Measurements from ENCODE around the gene DTD1. TPM values are rescaled to one million over a fixed set of nuclear protein-coding genes. Genes with fewer than 3 reads are reported as not detected.

The DTD1 gene
- total RNA-seq, 1 experiment from 2014 or later, result 109 TPM

GRCh38 chr20:18678549-18679419 lies 90.9 kb downstream of the DTD1 start:
- BruUV-seq (replicated peaks), result no TSS peak
- H3K27ac Mint-ChIP-seq (ENCODE audit: unreplicated experiment), result no peak overlapping the region
- POLR2A ChIA-PET, result no interaction called here

GRCh38 chr20:18683839-18684238 lies 96.0 kb downstream of the DTD1 start:
- CTCF ChIA-PET, result no interaction called here
- H3K4me3 Mint-ChIP-seq (ENCODE audit: unreplicated experiment), result no peak overlapping the region
- no peak for DNase-seq
- H3K27me3 Mint-ChIP-seq (ENCODE audit: insufficient read depth, unreplicated experiment), result no peaks in the 10 kb centered on the region
- H3K9me3 Mint-ChIP-seq (ENCODE audit: unreplicated experiment), result no peaks in the 10 kb centered on the region
- no peaks in the 10 kb centered on the region for H3K27me3 ChIP-seq (replicated peaks; ENCODE audit: control insufficient read depth, insufficient read depth, low read length)
- no peak for TF ChIP-seq CTCF (IDR thresholded peaks at IDR 0.05; ENCODE audit: insufficient read depth in 1 of 2, low read depth in 1 of 2, low read length in 1 of 2, severe bottlenecking in 1 of 2, unreplicated experiment in 1 of 2)
- H3K9me3 ChIP-seq, result no peaks in the 10 kb centered on the region
- H3K4me1 Mint-ChIP-seq (ENCODE audit: low read depth, unreplicated experiment), result peaks cover 9% of the 10 kb centered on the region
- no peak overlapping the region for H3K4me3 ChIP-seq (ENCODE audit: low read depth, low read length)
- no peaks in the 10 kb centered on the region for H3K36me3 Mint-ChIP-seq (ENCODE audit: insufficient read depth, unreplicated experiment)
- no TSS peak for BruUV-seq (replicated peaks)
- intact Hi-C loops (cut with micrococcal nuclease; ENCODE audit: unreplicated experiment), result no loop called here
- no peak overlapping the region for H3K27ac Mint-ChIP-seq (ENCODE audit: unreplicated experiment)
- POLR2A ChIA-PET, result no interaction called here
- H3K36me3 ChIP-seq (ENCODE audit: control insufficient read depth, insufficient read depth, low read length), result no peaks in the 10 kb centered on the region
- no peaks in the 10 kb centered on the region for H3K4me1 ChIP-seq

More at GRCh38 chr20:18678549-18679419, 90.9 kb downstream of the DTD1 start:
- no peak for TF ChIP-seq CTCF (IDR thresholded peaks at IDR 0.05; ENCODE audit: insufficient read depth in 1 of 2, low read depth in 1 of 2, low read length in 1 of 2, severe bottlenecking in 1 of 2, unreplicated experiment in 1 of 2)
- H3K27me3 Mint-ChIP-seq (ENCODE audit: insufficient read depth, unreplicated experiment), result no peaks in the 10 kb centered on the region
- CTCF ChIA-PET, result no interaction called here
- no peaks in the 10 kb centered on the region for H3K27me3 ChIP-seq (replicated peaks; ENCODE audit: control insufficient read depth, insufficient read depth, low read length)
- H3K4me1 Mint-ChIP-seq (ENCODE audit: low read depth, unreplicated experiment), result peaks cover 6% of the 10 kb centered on the region
- no peaks in the 10 kb centered on the region for H3K36me3 Mint-ChIP-seq (ENCODE audit: insufficient read depth, unreplicated experiment)
- H3K9me3 Mint-ChIP-seq (ENCODE audit: unreplicated experiment), result no peaks in the 10 kb centered on the region
- no peaks in the 10 kb centered on the region for H3K36me3 ChIP-seq (ENCODE audit: control insufficient read depth, insufficient read depth, low read length)
- intact Hi-C loops (cut with micrococcal nuclease; ENCODE audit: unreplicated experiment), result no loop called here
- H3K4me3 Mint-ChIP-seq (ENCODE audit: unreplicated experiment), result no peak overlapping the region
- no peak overlapping the region for H3K4me3 ChIP-seq (ENCODE audit: low read depth, low read length)
- no peak for DNase-seq
- H3K4me1 ChIP-seq, result no peaks in the 10 kb centered on the region
- no peaks in the 10 kb centered on the region for H3K9me3 ChIP-seq

GRCh38 chr20:18684775-18685174 lies 96.9 kb downstream of the DTD1 start:
- intact Hi-C loops (cut with micrococcal nuclease; ENCODE audit: unreplicated experiment), result no loop called here
- CTCF ChIA-PET, result no interaction called here
- POLR2A ChIA-PET, result interaction anchor here (0.5 kb wide), 1 partner anchor 23 kb away, joined by 6 read pairs; no protein-coding TSS in a partner anchor

More at GRCh38 chr20:18684775-18685174, 96.9 kb downstream of the DTD1 start:
- no peaks in the 10 kb centered on the region for H3K27me3 ChIP-seq (replicated peaks; ENCODE audit: control insufficient read depth, insufficient read depth, low read length)
- no peak overlapping the region for H3K27ac Mint-ChIP-seq (ENCODE audit: unreplicated experiment)
- H3K9me3 ChIP-seq, result no peaks in the 10 kb centered on the region
- H3K4me3 ChIP-seq (ENCODE audit: low read depth, low read length), result no peak overlapping the region
- peaks cover 9% of the 10 kb centered on the region for H3K4me1 Mint-ChIP-seq (ENCODE audit: low read depth, unreplicated experiment)
- H3K36me3 ChIP-seq (ENCODE audit: control insufficient read depth, insufficient read depth, low read length), result no peaks in the 10 kb centered on the region
- TF ChIP-seq CTCF (IDR thresholded peaks at IDR 0.05; ENCODE audit: insufficient read depth in 1 of 2, low read depth in 1 of 2, low read length in 1 of 2, severe bottlenecking in 1 of 2, unreplicated experiment in 1 of 2), result no peak
- no peak for DNase-seq
- H3K4me1 ChIP-seq, result no peaks in the 10 kb centered on the region
- no peaks in the 10 kb centered on the region for H3K36me3 Mint-ChIP-seq (ENCODE audit: insufficient read depth, unreplicated experiment)
- H3K9me3 Mint-ChIP-seq (ENCODE audit: unreplicated experiment), result no peaks in the 10 kb centered on the region
- H3K27me3 Mint-ChIP-seq (ENCODE audit: insufficient read depth, unreplicated experiment), result no peaks in the 10 kb centered on the region
- BruUV-seq (replicated peaks), result no TSS peak
- H3K4me3 Mint-ChIP-seq (ENCODE audit: unreplicated experiment), result no peak overlapping the region

Data from Caco-2 (cell line).